ENCODE results near the gene RENBP. TPM values are rescaled to one million over a fixed set of nuclear protein-coding genes. Genes with fewer than 3 reads are reported as not detected.

Gene RENBP
- total and polyA plus RNA-seq, 9 of the 15 experiments (the other 6 are each of a cell fraction or from before 2014, with no cell fraction given): 0.07 to 14.8 (median 10.6) TPM; not detected in 1

DNA sequence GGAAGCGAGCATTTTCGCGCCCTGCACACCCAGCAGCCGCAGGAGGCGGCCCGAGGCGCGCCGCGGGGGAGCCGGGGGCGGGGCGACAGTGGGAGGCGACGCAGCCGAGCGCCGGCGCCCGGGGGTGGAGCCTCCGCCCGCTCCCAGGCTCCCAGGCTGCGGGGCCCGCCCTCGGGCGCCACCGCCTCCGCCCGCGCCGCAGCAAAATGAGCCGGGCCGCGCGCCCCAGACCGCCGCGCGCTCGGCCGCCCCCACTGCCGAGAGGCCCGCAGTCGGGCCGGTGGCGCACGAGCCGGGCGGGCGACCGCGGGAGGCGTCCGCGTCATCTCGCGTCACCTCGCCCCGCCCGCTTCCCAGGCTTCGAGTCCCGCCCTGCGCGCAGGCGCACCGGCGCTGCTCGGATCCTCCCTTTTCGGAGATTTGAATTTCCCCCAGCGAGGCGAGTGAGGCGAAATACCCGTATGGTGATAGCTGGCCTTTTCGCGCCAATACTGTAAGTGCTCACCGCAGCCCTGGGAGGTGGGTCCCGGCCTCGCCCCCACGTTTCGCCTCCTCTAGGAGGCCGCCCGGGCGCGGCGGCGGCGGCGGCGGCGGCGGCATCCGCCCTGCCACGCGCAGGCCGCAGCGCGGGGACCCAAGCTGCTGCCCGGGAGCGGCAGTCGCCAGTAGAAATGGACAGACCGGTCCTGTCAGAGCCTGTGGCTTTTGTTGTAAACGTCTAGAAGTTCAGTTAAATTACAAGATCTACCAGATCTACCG is 28.1 kb upstream of the RENBP start, which contains the start of gene TMEM187 (continued):
- no peak for TF ChIP-seq ZNF407 (IDR thresholded peaks at IDR 0.05; ENCODE audit: low read depth)
- no peak for TF ChIP-seq ZC3H11A (IDR thresholded peaks at IDR 0.05; ENCODE audit: low read depth, low read length)
- TF ChIP-seq TGIF2 (CRISPR knock-in tag; IDR thresholded peaks at IDR 0.05): no peak
- no peak for TF ChIP-seq ZNF586 (CRISPR knock-in tag; conservative IDR thresholded peaks at IDR 0.05)
- no peak for TF ChIP-seq PRDM10 (IDR thresholded peaks at IDR 0.05; ENCODE audit: partially characterized antibody)
- TF ChIP-seq COPS2 (conservative IDR thresholded peaks at IDR 0.05): no peak
- no peak for TF ChIP-seq FOXK2 (conservative IDR thresholded peaks at IDR 0.05 in 1 of 2, IDR thresholded peaks at IDR 0.05 in 1 of 2; ENCODE audit: low read depth in 2 of 2)
- no peak for TF ChIP-seq ZNF239 (CRISPR knock-in tag; IDR thresholded peaks at IDR 0.05)
- no peak for TF ChIP-seq MCM5 (IDR thresholded peaks at IDR 0.05; ENCODE audit: low read depth)
- no peak for TF ChIP-seq ARID2 (IDR thresholded peaks at IDR 0.05)
- TF ChIP-seq XRCC4 (IDR thresholded peaks at IDR 0.05; ENCODE audit: extremely low read depth, insufficient read depth, insufficient read length): no peak
